HG03066 (cell line): ENCODE measurements around the gene FBXW11.

Source experiments
- ATAC-seq: cut with Tn5 transposase; IDR thresholded peaks from one replicate; pipeline ENCODE4 v1.9.1; 2021; ENCODE audit warnings: low read depth; ENCODE audit not compliant: unreplicated experiment

FBXW11 gene

DNA sequence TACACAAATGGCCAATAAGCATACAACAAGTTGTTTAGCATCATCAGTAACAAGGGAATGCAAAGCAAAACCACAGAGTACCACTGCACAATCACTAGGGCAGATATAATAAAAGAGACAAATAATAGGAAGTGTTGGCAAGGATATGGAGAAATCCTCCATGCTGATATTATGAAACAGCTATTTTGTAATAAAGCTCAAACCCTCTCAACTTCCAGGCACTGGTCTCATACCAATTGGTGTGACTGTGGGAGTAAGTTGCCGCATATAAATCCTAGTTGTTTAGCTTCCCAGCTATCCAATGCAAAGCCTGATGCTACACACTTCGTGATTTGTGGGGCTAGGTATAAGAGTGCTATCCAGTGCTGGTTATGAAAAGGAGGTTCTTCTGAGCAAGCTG is 132.2 kb downstream of the FBXW11 start:
- no peak for ATAC-seq

DNA sequence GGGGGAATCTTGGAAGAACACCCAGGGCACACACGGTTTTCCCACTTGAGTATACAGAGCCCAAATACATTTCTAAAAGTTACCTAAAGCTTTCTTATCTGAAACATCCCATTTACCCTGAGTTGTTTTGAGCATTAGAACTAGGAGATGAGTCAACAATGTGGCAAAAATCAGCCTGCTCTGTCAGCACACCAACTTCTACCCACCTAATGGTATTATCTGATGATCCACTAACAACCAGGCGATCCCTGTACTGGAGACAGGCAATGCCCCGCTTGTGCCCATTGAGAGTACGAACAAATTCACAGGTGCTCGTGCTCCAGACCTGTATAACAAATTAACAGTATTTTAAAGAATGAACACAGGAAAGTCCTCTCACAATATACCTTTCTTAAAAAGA is 133.8 kb downstream of the FBXW11 start:
- no peak for ATAC-seq

DNA sequence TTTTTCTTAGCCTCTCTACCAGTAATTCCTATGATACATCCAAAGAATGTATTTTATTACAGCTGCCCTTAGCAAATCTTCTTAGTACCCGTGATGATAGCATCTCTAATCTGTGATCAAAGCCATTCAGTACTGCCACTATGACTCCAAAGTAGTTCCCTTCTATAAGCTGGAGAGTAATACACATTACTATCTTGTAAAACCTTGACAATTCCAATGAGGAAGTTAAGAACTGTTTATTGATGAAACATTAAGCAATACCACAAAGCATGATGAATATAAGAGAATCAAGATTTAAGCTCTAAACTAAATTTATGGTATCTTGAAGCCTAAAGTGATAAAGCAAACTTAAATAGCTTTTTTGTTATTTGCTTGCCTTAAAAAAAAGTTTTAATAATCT is 134.7 kb downstream of the FBXW11 start:
- no peak for ATAC-seq

DNA sequence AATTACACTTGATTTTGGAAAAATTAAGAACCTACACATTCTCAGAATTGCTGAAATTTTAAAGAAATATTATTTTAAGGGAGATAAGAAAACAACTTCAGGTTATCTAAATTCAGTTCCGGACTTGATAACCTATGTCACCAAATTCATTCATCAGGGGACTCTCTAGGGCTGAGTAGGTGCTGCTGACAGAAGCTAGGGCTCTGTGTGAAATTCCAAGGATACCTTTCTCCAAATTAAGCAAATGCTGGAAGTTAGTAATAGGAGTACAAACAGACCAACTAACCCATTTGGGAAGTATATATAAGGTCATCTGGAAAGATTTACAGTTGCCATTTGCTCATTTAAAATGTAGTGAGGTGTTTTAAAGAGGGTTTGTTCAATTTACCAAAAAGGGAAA is 136.5 kb downstream of the FBXW11 start:
- no peak for ATAC-seq

DNA sequence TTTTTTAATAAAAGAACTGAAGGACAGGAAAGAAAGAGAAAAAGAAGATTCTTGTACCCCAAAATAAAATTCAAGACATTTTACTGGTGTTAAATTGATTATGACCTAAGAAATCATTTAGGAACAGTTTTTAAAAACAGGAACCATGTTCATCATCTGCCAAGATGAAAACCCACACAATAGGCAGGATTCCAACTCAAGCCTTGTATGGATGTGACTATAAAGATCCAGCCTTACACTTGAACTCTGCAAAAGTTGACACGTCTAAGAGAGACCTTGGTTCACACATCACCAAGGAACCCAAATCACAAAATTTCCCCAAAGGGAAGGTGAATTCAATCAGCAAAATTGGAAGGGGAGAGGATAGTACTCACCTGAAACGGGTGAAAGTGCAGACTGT is 138.2 kb downstream of the FBXW11 start:
- no peak for ATAC-seq

DNA sequence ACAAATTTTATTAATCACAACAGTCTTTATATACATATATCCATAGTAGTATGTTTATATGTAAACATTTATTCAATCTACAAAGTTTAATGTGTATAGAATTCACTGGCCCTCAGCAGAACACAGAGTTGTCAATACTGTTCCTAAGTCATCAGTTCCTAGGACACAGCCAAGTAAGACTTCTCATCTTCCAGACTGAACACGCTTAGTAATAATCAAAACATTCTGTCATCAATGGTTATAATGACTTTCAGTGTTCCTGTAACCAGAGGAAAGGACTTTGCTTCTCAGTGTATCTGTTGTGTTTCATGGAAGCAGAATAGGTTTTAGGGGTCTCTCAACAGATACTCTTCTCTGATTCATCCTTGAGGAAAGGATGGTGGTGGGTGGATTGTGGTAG is 138.7 kb downstream of the FBXW11 start:
- no peak for ATAC-seq

DNA sequence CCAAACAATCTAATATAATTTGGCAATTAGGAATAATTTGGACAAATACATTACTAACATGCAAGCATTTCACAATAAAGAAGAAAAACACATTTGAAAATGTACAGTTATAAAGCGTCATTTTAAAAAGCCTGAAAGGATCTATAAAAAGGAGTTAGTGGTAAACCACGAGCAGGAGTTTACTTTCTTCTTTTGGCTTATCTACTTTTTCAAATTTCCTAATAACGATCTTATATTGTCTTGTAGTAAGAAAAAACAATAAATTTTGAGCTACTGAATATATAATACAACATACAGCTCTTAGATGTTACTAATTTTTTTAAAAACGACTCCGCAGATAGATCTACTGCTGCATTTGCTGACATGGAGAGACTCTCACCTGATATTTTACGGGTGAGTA is 141.0 kb downstream of the FBXW11 start:
- no peak for ATAC-seq

DNA sequence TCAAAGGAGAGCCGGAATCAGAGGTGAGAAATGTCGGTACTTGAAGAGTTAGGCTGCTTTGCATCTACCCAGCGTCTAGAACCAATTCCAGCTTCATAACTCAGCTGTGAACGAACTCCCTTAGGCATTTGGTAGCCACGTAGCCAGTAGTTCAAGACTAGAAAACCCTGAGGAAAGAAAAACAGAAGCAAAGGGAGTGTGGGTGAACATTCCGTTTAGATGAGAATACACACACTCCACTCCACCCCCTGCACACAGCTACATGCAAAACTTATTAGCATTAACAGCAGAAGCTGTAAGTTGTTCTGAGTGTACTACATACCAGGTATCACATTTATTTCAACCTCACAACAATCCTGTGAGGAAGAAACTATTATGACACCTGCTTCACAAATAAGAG is 142.5 kb downstream of the FBXW11 start:
- no peak for ATAC-seq

DNA sequence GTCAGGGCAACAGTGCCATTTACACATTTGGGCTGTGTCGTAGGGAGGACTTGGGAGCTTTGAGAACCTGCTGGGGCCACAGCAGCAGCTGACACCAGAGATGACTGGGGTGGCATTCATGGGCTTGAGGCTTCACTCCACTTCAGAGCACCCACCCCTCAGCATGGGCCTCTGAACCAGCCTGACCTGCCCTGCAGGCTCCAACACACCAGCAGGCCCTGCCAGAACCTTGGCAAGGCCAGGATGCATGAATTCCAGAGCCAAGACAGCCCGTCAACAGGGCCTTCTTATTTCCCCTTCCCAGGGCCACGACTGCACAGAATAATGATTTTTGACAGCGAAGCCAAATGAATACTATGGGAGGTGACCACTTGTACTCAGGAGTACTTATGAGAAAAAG is 143.8 kb downstream of the FBXW11 start:
- no peak for ATAC-seq

DNA sequence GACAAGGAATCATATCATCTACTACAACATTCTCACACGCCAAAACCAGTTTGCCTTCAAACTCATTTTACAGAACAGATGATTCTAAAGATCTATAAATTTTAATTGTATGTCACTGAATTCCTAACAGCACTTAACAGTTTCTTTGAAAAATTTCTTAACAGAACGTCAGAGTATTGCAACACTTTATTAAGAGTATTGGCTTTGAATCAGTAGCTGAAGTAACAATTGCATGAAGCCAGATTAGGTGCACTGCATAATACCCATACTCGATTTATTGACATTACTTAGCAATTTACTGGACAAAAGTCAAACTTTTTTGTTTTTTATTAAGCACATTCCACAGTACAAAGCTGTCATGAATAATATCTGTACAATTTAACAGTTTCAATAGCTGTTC is 145.1 kb downstream of the FBXW11 start:
- ATAC-seq = no peak

DNA sequence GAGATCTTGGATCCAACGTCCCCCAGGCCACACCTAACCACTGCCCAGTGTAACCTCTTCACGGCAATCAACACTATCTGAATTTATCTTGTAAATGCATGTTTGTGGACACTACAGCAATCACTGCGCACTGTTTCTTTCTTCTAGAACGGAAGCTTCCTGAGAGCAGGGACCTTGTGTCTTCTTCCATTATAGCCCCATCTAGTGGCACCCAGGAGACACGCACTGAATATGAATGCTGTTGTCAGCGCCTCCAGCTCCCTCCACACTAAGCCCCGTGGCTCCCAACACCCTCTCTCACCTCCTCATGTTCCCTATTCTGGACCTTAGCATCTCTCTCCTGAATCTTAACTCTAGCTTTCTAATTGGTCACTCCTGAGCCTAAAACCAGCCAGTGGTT is 148.1 kb downstream of the FBXW11 start:
- ATAC-seq = no peak

DNA sequence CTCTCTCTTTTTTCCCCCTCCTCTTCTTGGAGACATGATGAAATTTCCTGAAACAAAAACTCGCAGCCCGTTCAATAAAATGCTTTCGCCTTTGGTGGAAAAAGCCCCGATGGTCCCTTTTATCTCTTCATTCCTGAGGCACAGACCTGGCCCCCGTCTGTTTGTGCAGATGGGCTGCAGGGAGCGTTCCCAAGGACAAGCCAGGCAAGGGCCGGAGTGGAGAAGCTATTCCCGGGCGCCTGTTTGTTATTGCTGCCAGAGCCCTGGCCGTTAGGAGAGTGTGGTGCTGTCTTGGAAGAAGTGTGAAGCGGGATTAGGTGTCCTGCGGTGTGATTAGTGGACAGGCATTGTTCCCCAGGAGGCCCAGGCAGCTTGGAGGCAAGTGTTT is 149.0 kb downstream of the FBXW11 start:
- no peak for ATAC-seq

DNA sequence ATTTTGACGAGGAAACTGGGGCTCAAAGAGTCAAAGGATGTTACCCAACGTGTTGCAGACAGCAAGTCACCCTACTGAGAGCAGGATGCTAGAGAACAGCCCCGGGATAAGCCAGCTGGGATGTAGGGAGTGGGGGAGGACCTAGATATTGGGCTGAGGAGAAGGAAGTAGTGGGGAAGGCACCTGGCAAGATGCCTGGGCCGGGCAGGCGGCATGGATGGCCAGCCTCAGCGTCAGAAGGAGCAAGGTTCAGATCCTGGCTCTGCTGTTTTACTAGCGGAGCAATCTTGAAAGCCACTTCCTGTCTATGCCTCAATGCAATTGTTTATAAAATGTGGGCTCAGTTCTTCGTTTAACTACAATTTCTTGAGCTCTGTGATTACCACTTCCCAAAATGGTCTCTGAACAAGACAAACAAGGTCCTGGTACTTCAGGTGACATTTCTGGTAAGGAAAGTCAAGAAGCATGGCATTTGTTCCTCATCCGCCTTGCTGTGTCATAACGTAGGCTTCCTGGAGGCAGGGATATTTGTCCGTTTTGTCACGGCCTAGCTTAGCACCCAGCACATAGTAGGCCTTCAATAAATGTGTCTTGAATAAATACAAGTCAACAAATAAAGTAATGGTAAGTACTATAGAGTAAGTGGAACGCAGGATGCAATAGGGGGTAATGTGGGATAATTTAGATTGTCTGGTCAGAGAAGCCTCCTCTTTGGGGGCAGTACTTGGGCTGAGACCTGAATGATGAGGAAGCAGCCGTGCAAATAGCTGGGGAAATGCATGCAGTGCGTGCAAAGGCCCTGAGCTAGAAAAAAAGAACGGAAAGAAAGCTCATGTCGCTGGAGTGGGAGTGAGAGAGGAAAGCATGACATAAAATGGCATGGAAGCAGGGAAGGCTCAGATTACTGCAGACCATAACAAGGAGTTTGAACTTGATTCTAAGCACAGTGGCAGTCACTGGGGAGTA is 150.4 kb downstream of the FBXW11 start:
- ATAC-seq = no peak

DNA sequence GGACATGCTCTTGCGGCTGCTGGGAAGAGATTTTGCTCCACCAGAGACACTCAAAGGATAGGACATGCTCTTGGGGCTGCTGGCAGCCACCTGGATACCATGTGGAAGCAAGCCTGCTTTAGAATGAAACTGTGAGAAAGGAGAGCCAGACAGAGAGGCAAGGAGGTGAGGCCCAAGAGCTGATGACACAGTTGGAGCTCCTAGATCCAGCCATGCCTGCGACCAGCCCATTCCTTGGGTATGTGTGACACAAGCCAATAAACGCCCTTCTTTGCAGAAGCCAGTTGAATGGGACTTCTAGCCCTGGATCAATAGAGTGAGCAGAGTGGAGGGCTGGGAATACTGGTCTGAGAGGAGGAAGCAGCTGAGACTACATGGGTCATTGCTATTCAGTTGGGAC is 151.2 kb downstream of the FBXW11 start:
- no peak for ATAC-seq

DNA sequence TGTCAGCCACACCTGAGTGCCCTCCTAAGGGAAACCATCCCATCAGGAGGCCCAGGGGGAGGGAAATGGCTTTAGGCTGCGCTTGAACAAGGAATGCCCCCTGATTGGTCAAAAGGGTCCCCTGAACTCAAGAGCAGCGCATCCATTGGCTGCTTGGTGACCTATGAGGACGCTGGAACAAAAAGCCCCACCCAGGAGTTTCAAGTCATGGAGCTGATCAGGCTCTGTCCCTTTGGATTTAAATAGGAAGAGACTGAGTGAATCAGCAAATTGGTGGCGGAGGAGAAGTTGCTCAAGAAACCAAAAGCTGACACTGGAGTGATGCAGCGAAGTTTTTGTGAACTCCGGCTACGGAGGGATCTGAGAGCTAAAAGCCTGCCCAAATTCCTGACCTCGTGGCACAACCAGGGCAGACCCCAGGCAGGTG is 154.2 kb downstream of the FBXW11 start:
- ATAC-seq = no peak

DNA sequence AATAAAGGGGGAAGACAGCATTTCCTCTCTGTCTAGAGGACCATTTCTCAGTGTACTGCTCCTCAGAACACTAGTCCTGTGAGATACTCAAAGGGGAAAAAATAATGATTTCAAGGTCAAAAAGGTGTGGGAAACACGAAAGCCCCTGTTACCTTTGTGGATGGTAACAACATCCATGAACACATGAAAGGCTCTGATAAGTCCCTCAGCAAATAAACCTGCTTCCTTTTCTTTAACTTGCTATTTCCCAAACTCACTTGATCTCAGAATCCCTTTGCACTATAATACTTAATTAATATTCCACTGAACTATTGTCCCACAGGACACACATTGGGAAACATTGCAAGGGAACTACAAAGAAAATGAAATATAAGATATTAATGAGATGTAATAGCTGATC is 155.2 kb downstream of the FBXW11 start:
- no peak for ATAC-seq

DNA sequence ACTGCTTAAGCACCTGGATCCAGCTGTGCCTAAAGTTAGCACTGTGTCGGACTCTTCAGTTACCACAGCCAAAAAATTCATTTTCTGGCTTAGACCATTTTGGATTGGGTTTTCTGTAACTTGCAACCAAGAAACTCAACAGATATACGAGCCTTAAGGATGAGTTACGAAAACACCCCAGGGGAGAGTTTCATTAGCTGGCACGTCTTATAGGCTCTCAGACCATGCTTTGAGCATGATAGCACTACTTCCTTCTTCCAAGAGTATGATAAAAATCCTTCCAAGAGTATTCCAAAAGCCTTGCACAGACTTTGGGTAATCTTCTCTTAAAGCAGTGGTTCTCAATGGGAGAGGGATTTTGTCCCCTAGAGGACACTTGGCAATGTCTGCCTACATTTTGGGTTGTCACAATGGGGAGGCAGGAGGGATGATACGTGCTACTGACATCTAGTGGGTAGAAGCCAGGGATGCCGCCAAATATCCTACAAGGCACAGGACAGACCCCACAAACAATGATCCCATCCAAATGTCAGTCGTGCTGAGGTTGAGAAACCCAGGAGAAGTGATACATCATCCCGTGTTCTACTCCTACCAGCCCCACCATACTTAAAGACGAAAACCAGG is 156.0 kb downstream of the FBXW11 start:
- ATAC-seq = no peak

DNA sequence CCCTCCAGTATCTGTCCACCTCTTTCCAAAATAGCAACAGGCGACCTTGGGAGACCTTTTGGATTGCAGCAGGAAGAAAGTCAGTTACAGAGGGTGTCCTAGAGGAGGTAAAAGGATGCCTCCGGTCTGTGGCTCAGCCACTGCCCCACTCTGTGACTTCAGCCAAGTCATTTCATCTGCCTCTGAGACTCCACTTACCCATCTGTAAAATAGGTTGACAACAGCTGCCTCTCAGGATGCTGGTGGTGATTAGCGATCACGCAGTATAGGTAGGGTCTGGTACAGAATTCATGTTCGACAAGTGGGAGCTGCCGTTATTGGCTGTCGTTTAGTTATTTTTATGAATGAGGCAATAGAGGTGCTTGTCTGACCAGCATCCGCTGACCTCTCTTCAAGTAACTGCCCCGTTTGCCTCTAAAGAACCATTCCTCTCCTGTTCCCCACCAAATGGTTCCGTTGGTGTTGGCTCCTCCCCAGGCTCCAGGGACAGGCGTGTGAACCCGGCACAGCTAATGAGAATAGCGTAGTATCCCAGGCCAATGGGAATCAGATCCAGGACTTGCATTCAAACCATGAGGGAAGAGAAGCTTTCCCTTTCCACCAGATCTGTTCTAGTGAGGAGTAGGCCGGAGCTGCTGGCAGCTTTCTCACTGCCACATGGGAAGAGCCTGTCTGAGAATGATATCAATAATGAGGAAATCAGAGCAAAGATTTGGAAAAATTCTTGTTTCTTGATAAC is 156.7 kb downstream of the FBXW11 start:
- no peak for ATAC-seq

DNA sequence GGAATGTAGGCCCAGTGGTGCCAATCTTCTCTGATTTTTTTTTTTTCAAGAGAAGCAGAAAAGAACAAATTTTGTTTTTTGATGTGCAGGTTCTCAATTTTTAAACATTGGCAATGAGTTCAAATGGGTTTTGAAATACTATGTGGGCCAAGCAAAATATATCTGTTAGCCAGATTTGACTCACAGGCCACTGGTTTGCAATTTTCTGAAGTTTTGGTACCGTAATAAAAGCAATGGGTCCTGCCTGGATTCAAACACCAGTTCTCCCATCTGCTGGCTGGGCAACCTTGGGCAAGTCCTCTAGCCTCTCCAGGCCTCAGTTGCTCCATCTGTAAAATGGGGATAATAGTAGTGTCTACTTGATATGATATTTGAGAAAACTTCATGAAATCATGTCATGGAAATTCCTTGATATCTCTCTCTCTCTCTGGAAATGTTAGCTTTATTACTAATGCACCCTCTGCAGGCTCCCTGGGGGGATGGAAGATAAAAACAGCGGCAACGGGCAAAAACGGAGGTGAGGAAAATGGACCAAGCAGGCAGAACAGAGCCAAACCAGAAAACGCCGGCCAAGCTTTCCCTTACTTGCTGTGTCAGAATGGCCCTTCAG is 157.4 kb downstream of the FBXW11 start:
- no peak for ATAC-seq

DNA sequence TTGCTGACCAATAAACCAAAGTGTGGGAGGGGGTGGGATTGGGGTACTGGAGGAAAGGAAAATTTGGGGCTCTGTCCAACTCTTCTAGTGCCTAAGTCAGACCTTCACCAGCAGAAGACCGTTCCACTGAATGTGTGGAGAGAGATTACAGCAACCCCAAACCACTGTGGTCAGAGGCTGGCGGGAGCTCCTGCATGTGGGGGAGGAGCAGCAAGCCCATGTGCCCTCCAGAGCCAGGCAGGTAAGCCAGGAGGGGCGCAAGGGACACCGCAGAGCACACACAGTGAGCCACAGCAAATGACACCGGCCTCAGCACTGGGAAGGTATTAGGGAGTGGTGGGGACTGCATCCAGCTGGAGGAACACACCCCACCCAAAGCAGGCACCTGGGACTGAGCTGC is 158.0 kb downstream of the FBXW11 start:
- no peak for ATAC-seq

DNA sequence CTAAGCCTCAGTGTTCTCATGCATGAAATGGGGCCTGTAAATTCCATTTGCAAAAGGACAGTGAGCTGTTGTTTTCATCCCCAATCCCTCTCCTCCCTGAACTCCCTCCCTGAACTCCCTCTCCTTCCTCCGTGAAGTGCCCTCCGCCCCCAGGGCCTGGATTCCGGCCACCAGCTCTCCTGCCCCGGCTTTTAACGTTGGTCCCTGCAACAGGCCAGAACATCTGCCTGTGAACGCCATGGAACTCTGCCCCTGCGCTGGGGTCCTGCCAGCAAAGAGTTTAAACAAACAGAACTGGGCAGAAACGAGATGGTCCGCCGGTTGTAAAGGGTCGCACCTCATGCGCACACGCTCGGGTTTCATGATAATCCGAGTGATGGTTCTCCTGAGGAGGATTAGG is 158.4 kb downstream of the FBXW11 start:
- no peak for ATAC-seq
